WERI-Rb-1 (cell line): Measurements from ENCODE around the gene PLXNA4.
A peak's percentile ranks its signal among the peaks of the same experiment; 100 is the strongest.

Experiments
- DNase-seq: peaks from one replicate; pipeline ENCODE4 v3.0.0-alpha.2; 2020
- H3K27ac ChIP-seq: fragments of 250-450 bp; sonication (Bioruptor Pico); 2 replicates; pipeline ENCODE4 v1.5.1; 2020; ENCODE audit warnings: mild to moderate bottlenecking, moderate library complexity
- H3K27me3 ChIP-seq: fragments of 250-450 bp; sonication (Bioruptor Pico); 2 replicates; pipeline ENCODE4 v1.5.1; 2021; ENCODE audit warnings: mild to moderate bottlenecking, low read depth, moderate library complexity; ENCODE audit not compliant: insufficient read depth, severe bottlenecking
- H3K36me3 ChIP-seq: fragments of 250-450 bp; sonication (Bioruptor Pico); 2 replicates; pipeline ENCODE4 v1.5.1; 2020; ENCODE audit warnings: mild to moderate bottlenecking, moderate library complexity
- H3K4me3 ChIP-seq: 2 replicates; pipeline ENCODE4 v1.5.1; 2011; ENCODE audit warnings: low read depth, mild to moderate bottlenecking, control low read depth, low read length
- H3K9me3 ChIP-seq: fragments of 250-450 bp; sonication (Bioruptor Pico); 2 replicates; pipeline ENCODE4 v1.5.1; 2021; ENCODE audit warnings: mild to moderate bottlenecking, moderate library complexity; ENCODE audit not compliant: severe bottlenecking
- CTCF ChIP-seq: IDR thresholded peaks from 2 replicates; pipeline ENCODE4 v1.5.1; 2011; ENCODE audit warnings: low read depth, mild to moderate bottlenecking, control low read depth, inconsistent platforms, low read length

The PLXNA4 gene

GRCh38 chr7:132226957-132227290 is 349.3 kb downstream of the PLXNA4 start:
- Histone ChIP-seq H3K9me3 (no peaks in the 10 kb centered on the region), H3K4me3 (no peak overlapping the region), H3K27ac (no peak overlapping the region), H3K36me3 (no peaks in the 10 kb centered on the region), H3K27me3 (no peaks in the 10 kb centered on the region)
- no peak for DNase-seq
- TF ChIP-seq CTCF = no peak

- Histone ChIP-seq H3K36me3 (no peaks in the 10 kb centered on the region), H3K9me3 (no peaks in the 10 kb centered on the region), H3K4me3 (no peak overlapping the region), H3K27ac (peak overlapping the region; percentile 87), H3K27me3 (no peaks in the 10 kb centered on the region)
- TF ChIP-seq CTCF = peak; percentile 46; the same call in 1 of the 2 replicates
- peak; percentile 61 for DNase-seq
These were observed 350.0 kb downstream of the PLXNA4 start for GRCh38 chr7:132226046-132226956.

DNA sequence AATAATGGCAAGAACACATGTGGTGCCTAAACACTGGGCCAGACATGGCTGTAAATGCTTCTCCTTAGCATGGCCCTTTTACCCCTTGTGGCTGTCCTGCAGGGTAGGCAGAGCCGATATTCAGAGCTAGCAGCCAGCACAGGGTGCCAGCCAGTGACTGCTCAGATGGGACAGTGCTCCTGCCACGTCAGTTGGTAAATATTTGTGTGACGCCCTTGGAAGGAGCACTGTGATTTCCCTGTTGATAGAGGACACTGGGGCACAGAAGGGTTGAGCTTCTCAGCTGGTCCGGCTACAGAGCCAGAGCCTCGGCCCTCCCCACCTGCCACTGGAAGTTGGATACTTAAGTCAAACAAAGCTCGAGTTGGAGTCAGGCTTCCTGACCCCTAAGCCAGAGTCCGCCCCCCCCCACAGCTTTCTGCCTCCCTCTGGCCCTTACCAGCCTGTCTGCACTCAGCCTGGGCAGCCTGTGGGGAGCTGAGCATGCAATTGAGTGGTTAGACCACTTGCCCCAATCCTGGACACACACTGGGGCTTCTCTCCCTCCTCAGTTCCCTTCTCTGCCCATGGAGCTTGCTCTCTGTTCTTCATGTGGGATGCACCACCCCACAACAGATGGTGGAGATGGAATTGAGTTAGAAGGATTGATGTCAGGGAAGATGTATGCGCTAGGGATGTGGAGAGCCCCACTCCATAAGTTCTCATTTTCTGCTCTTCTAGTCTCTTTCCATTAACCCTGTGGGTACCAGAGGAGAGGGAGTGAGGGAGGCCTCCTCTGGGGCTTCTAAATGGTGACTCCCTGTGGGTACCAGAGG is 350.8 kb downstream of the PLXNA4 start:
- Histone ChIP-seq H3K4me3 (peak overlapping the region; percentile 24), H3K9me3 (no peaks in the 10 kb centered on the region), H3K27me3 (no peaks in the 10 kb centered on the region), H3K36me3 (no peaks in the 10 kb centered on the region), H3K27ac (peak overlapping the region; percentile 87)
- DNase-seq = peak; percentile 66
- no peak for TF ChIP-seq CTCF

GRCh38 chr7:132221356-132221755 is 354.9 kb downstream of the PLXNA4 start:
- TF ChIP-seq CTCF = no peak
- H3K36me3 ChIP-seq = no peaks in the 10 kb centered on the region
- H3K27me3 ChIP-seq = no peaks in the 10 kb centered on the region
- no peak overlapping the region for H3K4me3 ChIP-seq
- no peak for DNase-seq
- no peak overlapping the region for H3K27ac ChIP-seq
- H3K9me3 ChIP-seq = no peaks in the 10 kb centered on the region

GRCh38 chr7:132220060-132220459 is 356.2 kb downstream of the PLXNA4 start:
- no peaks in the 10 kb centered on the region for H3K36me3 ChIP-seq
- no peak for TF ChIP-seq CTCF
- no peak for DNase-seq
- H3K9me3 ChIP-seq = no peaks in the 10 kb centered on the region
- H3K4me3 ChIP-seq = no peak overlapping the region
- H3K27ac ChIP-seq = no peak overlapping the region
- no peaks in the 10 kb centered on the region for H3K27me3 ChIP-seq
